Measurements from ENCODE around the gene ZNF804A.

DNA sequence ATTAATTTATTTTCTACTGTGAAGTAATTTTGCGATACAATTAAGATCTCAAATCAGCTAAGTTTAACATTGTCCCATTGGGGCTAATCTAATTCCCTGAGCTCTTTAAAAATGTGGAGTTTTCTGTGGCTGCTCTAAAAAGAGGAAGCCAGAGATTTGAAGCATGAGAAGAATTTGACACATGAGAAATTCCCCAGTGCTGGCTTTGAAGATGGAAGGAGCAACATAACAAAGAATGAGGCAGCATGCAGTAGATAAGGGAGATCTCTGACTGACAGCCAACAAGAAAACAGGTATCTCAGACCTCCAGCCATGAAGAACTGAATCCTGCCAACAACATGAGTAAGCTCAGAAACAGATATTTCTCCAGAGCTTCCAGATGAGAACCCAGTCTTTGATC is 308.4 kb downstream of the ZNF804A start:
- TF ChIP-seq, protein P1, sequence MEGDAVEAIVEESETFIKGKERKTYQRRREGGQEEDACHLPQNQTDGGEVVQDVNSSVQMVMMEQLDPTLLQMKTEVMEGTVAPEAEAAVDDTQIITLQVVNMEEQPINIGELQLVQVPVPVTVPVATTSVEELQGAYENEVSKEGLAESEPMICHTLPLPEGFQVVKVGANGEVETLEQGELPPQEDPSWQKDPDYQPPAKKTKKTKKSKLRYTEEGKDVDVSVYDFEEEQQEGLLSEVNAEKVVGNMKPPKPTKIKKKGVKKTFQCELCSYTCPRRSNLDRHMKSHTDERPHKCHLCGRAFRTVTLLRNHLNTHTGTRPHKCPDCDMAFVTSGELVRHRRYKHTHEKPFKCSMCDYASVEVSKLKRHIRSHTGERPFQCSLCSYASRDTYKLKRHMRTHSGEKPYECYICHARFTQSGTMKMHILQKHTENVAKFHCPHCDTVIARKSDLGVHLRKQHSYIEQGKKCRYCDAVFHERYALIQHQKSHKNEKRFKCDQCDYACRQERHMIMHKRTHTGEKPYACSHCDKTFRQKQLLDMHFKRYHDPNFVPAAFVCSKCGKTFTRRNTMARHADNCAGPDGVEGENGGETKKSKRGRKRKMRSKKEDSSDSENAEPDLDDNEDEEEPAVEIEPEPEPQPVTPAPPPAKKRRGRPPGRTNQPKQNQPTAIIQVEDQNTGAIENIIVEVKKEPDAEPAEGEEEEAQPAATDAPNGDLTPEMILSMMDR (conservative IDR thresholded peaks at IDR 0.05; ENCODE audit: low read depth, low read length) = no peak
- TF ChIP-seq POLR2A (IDR thresholded peaks at IDR 0.05; ENCODE audit: low read depth, low read length) (no peak), SMC3 (IDR thresholded peaks at IDR 0.05; ENCODE audit: low read depth, low read length) (no peak)
